ENCODE measurements around the gene PCDH9.

PCDH9 gene

GRCh38 chr13:66506051-66506777 lies 723.9 kb downstream of the PCDH9 start:
- DNase-seq (ENCODE audit: low read depth in 2 of 2, low spot score in 1 of 2) = no peak

DNA sequence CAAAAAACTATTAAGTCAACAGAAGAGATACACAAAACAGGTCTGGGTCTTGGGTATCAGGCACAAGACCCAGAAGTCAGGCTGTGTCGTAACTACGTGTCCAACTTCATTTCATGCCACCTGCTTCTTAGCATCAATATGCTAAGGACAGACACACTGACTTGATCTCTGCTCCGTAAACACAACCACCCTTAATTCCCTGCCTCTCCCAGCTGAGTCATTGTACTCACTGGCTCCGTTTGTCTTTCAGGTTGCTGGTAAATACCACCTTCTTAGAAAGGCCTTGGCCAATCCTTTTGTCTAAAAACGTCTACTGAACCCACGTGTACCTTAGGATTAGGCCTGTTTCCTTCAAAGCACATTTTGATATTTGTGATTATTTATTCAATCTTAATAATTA lies 726.2 kb downstream of the PCDH9 start:
- no peak for DNase-seq (ENCODE audit: low read depth in 2 of 2, low spot score in 1 of 2)

DNA sequence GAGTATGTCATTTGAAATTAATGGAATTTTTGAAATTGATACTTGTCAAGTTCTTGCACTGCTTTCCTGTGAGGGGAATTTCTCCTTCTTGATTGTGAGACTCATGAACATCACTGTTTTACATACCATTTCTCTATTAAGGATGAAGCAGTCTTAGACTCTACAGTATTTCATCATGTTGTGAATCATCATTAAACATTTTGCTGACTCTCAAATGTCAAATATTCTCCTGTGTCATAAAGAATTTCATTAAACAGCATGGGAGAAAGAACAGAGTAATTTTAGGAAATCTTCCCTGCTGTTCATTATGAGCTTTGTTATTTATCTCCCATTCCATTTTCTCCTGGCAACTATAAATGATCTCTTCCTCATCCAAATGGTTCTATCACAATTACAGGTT lies 729.0 kb downstream of the PCDH9 start:
- no peak for DNase-seq (ENCODE audit: low read depth in 2 of 2, low spot score in 1 of 2)

DNA sequence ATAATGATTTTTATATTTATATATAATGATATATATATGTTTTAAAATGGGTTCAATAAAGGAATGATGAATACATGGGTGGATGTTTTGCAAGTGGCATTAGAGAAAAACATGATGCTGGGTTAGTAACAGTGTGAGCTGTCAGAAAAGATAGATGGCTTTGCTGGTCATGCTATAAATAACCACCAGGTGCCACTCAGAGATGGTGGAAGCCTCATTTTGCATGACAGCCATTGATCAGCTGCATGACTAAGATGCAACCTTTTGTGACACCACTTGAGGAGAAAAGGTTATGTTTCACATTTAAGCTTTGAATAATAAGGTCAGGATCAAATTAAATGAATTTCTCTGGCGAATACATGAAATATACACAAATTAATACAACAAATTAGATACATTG lies 737.7 kb downstream of the PCDH9 start:
- no peak for DNase-seq (ENCODE audit: low read depth in 2 of 2, low spot score in 1 of 2)

DNA sequence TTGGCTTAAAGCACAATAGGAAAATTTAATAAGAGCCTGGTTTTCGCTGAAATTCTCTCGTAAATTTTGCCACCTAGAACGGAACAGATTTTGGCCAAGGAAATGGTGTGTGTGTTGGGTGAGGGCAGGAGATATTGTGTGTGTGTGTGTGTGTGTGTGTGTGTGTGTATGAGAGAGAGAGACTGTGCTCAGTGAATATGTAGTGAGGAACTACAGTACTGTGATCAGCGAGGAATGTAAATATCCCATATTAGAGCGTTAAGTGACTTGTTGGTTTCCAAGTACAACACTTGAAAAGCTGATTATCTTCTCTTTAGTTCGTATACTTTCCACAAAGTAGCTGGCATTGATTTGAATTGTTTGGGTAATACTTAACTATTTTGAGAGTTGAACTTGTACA lies 738.9 kb downstream of the PCDH9 start:
- DNase-seq (ENCODE audit: low read depth in 2 of 2, low spot score in 1 of 2) = no peak

- no peak for DNase-seq (ENCODE audit: low read depth in 2 of 2, low spot score in 1 of 2)
Observed at GRCh38 chr13:66489586-66489985, 740.5 kb downstream of the PCDH9 start.

DNA sequence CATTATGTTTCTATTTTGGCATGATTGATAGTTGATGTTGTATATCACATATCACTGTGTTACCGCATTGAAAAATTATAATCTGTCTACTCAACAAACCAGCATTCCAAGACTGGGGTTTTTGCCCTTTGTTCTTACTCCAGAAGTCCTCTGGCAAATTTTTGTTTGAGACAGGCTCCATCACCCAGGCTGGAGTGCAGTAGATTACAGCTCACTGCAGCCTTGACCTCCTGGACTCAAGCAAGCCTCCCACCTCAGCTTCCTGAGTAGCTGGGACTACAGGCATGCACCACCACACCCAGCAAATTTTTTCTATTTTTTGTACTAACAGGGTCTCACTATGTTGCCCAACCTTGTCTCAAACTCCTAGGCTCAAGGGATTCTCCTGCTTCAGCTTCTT lies 741.0 kb downstream of the PCDH9 start:
- DNase-seq (ENCODE audit: low read depth in 2 of 2, low spot score in 1 of 2) = no peak

DNA sequence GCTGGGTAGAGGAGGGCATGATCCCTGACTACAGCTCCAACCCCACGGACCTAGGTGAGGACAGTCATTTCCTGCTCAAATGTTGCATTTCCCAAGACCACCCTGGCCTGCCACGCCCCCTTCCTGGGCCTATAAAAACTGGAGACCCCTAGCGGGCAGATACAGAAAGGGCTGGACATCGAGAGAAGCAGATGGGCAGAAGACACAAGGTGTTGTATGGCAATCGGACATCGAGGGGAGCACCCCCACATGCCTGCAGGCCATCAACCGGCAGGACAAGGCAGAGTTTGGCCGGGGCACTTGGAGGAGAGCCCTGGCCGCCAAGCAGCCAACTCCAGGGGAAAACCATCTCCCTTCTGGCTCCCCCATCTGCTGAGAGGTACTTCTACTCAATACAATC lies 746.4 kb downstream of the PCDH9 start:
- DNase-seq (ENCODE audit: low read depth in 2 of 2, low spot score in 1 of 2) = no peak

GRCh38 chr13:66482836-66483235 lies 747.3 kb downstream of the PCDH9 start:
- no peak for DNase-seq (ENCODE audit: low read depth in 2 of 2, low spot score in 1 of 2)

GRCh38 chr13:66477816-66478215 lies 752.3 kb downstream of the PCDH9 start:
- no peak for DNase-seq (ENCODE audit: low read depth in 2 of 2, low spot score in 1 of 2)

DNA sequence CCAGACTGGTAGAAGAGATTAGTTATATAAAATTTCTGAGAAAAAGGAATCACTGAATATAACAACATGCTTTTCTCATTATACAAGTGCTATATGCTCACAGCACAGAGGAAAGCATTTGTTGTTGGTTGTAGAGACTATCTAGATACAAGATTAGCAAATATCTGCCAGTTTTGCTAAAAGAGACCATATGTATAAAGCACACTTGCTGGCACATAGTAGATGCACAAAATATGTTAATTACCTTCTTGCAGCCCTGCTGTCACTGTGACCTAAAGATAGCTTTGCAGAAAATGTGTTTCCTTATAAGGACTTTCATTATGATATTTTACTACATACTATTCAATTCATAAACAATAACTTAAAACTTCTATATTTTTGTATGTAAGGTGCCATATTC lies 755.1 kb downstream of the PCDH9 start:
- no peak for DNase-seq (ENCODE audit: low read depth in 2 of 2, low spot score in 1 of 2)

DNA sequence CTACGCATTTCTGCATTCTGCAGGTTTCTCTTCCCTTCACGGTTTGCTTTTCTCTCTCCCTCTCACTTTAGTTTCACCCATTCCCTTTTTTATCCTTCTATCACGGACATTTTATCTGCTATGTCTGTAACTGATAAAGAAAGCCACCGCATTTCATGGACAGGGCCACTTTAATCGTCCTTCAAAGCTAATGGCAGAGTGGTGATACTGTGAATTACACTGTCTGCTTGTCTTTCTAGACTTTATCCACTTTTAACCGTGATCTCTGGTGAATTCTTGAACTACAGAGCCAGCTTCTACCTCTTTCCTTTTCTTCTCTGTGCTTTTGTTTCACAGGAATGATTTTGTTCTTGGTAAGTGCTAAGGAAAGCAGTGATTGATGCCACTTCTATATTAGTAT lies 760.4 kb downstream of the PCDH9 start:
- no peak for DNase-seq (ENCODE audit: low read depth in 2 of 2, low spot score in 1 of 2)

GRCh38 chr13:66468656-66469055 lies 761.5 kb downstream of the PCDH9 start:
- no peak for DNase-seq (ENCODE audit: low read depth in 2 of 2, low spot score in 1 of 2)

DNA sequence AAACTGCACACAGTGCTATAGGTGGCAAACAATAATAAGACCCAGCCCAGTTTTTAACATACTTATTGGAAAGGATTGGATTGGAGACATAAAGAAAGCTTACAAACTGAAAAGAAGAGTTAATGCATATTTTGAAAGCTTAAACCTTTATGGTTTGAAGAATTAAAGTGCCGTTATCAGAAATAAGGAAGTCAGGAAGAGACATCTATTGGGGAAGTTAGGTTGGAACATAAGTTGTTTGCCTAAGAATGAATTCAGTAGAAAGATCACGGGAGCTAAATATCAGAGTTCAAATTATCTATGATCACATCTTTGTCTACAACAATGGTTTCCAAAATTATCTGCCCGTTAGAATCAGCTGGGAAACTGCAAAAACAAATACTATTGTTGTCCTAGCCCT lies 767.9 kb downstream of the PCDH9 start:
- no peak for DNase-seq (ENCODE audit: low read depth in 2 of 2, low spot score in 1 of 2)

DNA sequence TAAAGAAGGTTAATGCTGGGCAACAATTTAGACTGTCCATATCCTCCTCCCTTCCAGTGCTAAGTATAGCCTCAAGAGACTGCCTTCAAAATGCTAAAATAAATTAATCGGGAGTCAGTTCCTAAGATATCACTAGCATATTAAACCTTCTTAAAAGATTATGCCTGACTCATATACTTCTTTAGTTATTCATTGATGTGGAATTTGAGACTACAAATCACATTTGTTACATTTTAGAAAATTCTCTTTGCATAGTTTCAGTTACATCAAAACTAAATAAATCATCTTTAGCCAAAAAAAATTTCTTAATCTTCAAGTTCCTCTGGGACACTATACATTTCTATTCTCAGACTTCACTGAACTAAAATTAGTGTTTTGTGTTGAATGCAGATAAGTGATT lies 769.1 kb downstream of the PCDH9 start:
- no peak for DNase-seq (ENCODE audit: low read depth in 2 of 2, low spot score in 1 of 2)

- no peak for DNase-seq (ENCODE audit: low read depth in 2 of 2, low spot score in 1 of 2)
Observed at GRCh38 chr13:66459634-66460033, 770.5 kb downstream of the PCDH9 start.

DNA sequence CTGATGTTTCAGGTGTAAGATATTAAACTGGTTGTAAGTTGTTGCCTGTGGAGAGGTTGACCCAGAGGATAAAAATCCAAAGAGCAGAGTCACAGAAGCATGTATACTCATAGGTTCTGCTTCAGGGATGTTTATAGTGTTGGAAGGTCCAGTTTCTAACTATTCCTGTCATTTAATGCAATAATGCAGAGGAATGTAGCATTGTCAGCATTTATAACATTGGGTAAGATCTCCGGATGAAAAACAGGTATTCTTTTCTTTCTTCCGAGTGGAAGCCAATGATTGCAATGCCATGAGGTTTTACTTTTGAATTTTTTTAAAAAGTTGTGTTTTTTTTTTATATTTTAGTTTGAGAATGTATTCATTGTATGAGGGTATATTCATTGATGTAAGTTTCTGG lies 771.0 kb downstream of the PCDH9 start:
- no peak for DNase-seq (ENCODE audit: low read depth in 2 of 2, low spot score in 1 of 2)

GRCh38 chr13:66446413-66446812 lies 783.7 kb downstream of the PCDH9 start:
- DNase-seq (ENCODE audit: low read depth in 2 of 2, low spot score in 1 of 2) = no peak

DNA sequence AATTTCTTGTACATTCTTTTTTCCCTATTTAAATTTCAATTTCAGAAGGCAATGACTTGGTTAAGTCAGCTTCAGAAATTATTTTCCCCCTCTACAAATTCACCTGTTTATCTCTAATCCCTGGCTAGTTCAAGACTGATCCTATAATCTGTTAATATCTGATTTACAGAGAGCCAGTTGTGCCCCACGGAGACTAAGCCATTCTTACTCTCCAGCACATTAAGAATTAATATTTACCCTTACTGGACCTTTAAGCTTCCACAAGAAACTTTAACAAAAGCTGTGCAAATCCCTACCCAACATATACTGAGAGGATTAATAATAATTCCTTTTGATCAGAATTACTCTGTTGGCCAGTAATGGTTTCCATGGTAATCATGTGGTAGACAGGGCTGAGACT lies 786.2 kb downstream of the PCDH9 start:
- DNase-seq (ENCODE audit: low read depth in 2 of 2, low spot score in 1 of 2) = no peak

- DNase-seq (ENCODE audit: low read depth in 2 of 2, low spot score in 1 of 2) = no peak
Observed at GRCh38 chr13:66440938-66441337, 789.2 kb downstream of the PCDH9 start.

DNA sequence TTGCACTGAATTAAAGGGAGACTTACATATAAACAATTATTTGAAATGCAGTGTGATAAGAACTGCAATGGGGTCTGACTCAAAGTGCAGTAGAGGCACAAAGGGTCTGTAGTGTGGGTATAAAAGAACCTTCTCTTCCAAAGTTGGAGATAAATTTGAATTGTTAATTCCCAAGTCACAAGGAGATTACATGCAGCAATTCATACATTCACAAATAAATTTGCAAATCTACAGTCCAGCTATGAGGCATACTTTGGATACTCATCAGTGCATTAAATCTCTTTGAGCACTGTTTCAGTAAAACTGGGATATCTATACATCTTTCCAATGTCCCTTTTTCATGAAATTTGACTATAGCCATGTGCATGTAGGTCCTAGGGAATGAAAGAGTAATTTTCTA lies 799.4 kb downstream of the PCDH9 start:
- no peak for DNase-seq (ENCODE audit: low read depth in 2 of 2, low spot score in 1 of 2)

GRCh38 chr13:66430269-66430668 lies 799.9 kb downstream of the PCDH9 start:
- no peak for DNase-seq (ENCODE audit: low read depth in 2 of 2, low spot score in 1 of 2)

- no peak for DNase-seq (ENCODE audit: low read depth in 2 of 2, low spot score in 1 of 2)
Observed at GRCh38 chr13:66429156-66429555, 801.0 kb downstream of the PCDH9 start.

GRCh38 chr13:66427458-66427861 lies 802.7 kb downstream of the PCDH9 start:
- DNase-seq (ENCODE audit: low read depth in 2 of 2, low spot score in 1 of 2) = no peak
